NCI-H1048 (cell line): Measurements from ENCODE around the gene BMP8A.

ENCODE experiments used
- DNase-seq: peaks from one replicate; lab custom pipeline; 2025; lab: John Stamatoyannopoulos, UW

Gene BMP8A

DNA sequence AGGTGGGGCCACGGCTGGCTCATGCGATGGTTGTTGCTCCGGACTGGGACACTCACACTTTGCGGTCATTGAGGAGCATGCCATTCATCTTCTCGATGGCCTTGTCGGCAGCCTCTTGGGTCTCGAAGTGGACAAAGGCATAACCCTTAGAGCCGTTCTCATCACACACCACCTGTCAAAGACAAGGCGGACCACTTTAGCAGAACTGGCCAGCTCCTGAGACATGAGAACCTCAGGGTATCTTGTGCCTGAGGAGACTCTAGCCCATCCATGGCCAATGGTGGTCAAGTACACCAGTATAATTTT lies 79.7 kb downstream of the BMP8A start:
- no peak for DNase-seq

DNA sequence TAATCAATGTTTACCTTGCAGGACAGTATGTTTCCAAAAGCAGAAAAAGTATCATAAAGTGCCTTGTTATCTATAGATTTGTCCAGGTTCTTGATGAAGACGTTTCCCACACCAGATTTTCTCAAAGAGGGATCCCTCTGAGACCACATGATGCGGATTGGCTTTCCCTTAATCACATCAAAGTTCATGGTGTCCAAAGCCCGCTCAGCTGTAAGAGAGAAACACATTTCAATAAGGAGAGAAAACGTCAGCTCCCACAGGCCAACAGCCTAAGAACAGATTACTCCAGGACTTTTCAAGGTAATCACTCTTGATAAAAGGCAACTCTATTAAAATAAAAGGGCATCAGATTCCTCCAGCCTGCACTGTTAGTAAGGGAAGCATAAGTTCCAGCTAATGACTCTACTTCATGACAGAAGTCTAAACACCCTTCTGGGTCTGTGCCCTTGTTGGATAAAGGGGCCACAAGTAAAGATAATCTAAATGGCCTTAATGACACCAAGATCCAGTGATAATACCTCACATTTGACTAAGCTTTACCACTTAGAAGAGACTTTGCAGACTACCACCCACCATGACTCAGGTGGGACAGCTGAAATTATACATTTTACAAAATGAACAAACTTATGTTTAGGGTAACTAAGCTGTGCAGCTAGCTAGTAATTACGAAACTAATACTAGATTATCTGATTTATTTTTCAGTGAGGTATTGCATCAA lies 81.1 kb downstream of the BMP8A start:
- no peak for DNase-seq

DNA sequence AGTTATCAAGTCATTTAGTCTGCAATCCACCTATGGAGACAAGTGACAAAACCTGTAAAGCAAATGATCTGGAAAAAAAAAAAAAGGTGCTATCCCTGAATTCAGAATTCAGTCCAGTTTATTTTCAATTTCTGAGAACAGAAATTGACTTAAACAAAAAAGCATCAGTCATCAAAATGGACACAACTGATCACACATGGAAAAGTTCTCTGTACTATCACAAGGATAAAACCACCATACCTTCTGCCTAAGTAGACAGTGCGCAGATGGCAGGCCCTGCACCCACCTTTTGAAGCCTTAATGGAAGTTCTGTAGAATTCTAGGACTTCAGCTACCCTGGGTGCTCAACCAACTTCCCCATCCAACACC lies 81.6 kb downstream of the BMP8A start:
- no peak for DNase-seq

DNA sequence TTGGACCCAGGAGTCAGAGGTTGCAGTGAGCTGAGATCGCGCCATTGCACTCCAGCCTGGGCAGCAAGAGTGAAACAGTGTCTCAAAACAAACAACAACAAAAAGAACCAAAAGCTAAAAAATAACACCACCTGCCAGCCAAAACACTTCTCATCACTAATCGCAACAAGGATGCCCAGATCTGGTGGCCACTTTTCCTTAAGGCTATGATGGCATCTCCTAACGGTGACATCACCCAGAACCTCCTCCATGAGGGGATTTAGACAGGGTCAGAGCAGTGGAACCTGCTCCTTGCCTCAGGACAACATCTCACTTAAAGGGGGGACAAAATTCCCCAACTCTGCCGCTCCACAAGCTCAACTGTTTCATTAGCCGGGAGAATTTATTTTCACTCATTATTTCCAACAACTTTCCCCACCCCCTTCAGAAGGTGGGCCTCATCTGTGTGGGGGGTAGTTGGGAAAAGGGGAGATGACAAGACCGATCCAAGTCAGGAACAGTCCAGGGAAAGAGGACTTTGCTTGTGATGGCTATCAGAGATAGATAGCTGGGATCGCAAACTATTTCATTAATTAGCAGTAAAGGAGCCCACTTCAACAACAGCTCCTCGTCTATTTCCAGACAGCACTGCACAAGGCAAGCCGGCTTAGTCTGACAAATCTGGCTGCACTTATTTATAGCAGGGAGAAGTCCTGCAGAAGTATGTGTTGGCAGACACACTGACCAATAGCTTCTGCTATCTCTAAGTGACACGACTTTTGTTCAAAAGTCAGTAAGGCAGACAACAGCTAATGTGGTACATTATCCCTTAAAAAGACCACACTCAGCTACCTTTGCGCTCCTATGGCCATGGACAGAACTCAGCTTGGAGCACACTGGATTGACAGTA lies 82.5 kb downstream of the BMP8A start:
- DNase-seq, result no peak

DNA sequence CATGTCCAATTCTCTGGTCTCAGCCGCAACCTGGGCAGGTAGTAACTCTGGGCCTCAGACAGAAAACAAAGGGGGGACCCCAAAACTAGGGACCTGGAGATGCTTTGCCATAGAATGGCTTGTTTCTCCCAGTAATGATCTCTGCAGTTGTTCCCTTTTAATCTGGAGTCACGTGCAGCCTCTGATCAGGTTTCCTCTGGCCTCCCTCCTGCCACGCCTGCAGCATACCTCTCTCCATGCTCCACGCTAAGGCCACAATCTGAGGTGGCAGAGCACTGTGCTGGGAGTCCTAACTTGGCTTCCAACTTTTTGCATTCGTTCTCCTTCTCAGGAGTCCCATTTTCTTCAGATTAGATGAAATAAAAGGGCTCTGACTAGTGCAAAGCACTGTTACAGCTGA lies 83.2 kb downstream of the BMP8A start:
- no peak for DNase-seq
